Nucleus accumbens (tissue), 56 donors: ENCODE measurements around the gene SH2D3A.
A peak's percentile ranks its signal among the peaks of the same experiment; 100 is the strongest.
"Not testable (repeated sequence)": the region's sequence is repeated elsewhere in the genome, so short reads cannot be mapped to it uniquely, and the experiment has no call there.

Experiments
- DNase-seq, 56 donors: peaks; one replicate each; lab custom pipeline; 2025; lab: John Stamatoyannopoulos, UW

Gene SH2D3A

GRCh38 chr19:6767357-6768235 is at the start of gene SH2D3A:
Gene SH2D3A, minus strand, starts transcription at chr19:6767435. Its CDS starts 3,687 bp downstream, at chr19:6763748.
- DNase-seq, result peak in 5 of 56 donors; percentile 12 to 24 (median 19)

DNA sequence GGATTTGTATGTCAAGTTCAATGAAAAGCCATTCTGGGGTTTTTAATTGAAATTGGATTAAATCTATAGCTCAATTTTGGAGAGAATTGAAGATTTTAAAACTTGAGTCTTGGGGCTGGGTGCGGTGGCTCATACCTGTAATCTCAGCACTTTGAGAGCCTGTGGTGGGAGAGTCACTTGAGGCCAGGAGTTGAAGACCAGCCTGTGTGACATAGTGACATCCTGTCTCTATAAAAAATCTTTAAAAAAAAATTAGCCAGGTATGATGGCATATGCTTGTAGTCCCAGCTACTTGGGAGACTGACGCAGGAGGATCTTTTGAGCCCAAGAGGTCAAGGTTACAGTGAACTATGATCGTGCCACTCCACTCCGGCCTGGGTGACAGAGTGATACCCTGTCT is 46.4 kb upstream of the SH2D3A start:
- no peak for DNase-seq

DNA sequence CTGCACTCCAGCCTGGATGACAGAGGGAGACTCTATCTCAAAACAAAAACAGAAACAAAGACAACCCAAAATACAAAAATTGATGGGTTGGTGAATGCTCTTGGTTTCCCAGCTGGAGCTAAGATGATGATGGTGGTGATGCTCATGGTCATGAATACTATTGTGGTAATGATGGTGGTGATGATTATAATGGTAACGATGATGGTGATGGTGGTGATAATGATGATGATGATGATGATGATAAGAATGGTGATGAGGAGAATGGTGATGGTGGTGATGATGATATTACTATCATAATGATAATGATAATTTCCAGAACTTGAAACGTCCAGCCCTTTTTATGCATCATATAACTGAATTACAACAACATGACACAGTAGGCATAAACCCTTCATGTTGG is 45.4 kb upstream of the SH2D3A start:
- no peak for DNase-seq

DNA sequence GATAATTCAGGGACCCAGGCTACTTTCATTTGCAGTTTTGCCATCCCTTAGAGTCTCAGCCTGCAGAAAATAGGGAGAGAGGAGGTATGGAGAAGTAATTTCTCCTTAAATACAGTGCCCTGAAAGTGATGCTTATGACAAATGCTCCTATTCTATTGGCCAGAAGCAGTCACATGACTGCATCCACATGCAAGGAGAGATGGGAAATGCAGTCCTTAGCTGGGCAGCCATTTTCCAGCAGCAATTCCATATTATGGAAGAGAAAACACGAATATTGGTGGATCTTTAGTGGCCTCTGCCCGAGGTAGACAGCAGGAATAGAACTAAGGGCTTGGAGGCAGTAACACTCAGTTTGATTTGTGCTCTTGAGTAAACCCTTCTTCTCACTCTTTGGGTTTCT is 44.7 kb upstream of the SH2D3A start:
- DNase-seq, result peak in 9 of 56 donors; percentile 1 to 30 (median 9)

- DNase-seq, result no peak
Observed at GRCh38 chr19:6811378-6811777, 44.1 kb upstream of the SH2D3A start.

GRCh38 chr19:6809262-6809661 is 42.0 kb upstream of the SH2D3A start:
- no peak for DNase-seq

GRCh38 chr19:6808494-6808893 is 41.3 kb upstream of the SH2D3A start:
- no peak for DNase-seq

DNA sequence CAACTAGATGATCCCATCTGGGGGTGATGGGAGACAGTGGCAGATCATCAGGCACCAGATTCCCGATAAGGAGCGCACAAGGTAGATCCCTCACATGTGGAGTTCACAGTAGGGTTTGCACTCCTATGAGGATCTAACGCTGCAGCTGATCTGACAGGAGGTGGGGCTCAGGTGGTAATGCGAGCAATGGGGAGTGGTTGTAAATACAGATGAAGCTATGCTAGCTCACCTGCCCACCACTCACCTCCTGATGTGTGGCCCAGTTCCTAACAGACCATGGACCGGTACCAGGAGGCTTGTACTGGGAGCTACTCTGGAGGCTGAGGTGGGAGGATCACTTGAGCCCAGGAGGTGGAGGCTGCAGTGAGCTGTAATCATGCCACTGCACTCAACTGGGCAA is 40.1 kb upstream of the SH2D3A start:
- no peak for DNase-seq

DNA sequence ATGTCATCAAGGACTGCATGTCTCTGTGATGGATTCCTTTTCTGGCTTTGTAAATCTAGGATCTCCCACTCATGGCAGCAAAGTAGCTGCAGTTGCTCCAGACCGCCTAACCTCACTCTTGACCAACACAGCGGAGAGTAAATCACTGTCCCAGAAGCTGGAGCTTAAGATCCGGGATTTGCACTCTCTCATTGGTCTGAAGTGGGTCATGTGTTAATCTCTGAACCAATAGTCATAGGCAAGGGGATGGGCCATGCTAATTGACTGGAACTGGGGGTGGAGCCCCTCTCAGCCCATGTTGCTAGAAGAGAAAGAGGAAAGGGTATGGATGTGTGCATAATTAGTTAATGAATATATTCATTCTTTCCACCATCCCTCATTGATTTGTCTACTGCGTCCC is 39.3 kb upstream of the SH2D3A start:
- DNase-seq, result no peak

DNA sequence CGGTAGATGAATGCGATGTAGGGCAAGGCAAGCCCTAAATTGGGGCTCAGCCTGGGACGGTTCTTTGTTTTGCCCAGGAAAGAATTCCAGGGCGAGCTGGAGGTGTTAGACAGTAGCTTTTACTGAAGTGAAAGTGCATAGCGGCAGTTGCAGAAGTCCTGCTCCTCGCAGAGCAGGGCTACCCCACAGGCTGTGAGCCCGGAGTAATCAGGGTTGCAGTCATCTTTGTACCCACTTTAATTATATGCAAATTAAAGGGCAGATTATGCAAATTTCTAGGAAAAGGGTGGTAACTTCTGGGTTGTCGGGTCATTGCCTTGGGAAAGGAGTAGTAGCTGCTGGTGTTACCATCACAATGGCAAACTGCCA is 35.8 kb upstream of the SH2D3A start:
- no peak for DNase-seq

GRCh38 chr19:6802336-6803035 is 35.3 kb upstream of the SH2D3A start:
- DNase-seq, result peak in 19 of 56 donors; percentile 0 to 33 (median 7)

GRCh38 chr19:6801485-6802086 is 34.4 kb upstream of the SH2D3A start:
- peak in 31 of 56 donors; percentile 1 to 48 (median 10) for DNase-seq

GRCh38 chr19:6800991-6801484 is 33.8 kb upstream of the SH2D3A start:
- no peak for DNase-seq

GRCh38 chr19:6800160-6800790 is 33.0 kb upstream of the SH2D3A start:
- DNase-seq, result not testable (repeated sequence)

DNA sequence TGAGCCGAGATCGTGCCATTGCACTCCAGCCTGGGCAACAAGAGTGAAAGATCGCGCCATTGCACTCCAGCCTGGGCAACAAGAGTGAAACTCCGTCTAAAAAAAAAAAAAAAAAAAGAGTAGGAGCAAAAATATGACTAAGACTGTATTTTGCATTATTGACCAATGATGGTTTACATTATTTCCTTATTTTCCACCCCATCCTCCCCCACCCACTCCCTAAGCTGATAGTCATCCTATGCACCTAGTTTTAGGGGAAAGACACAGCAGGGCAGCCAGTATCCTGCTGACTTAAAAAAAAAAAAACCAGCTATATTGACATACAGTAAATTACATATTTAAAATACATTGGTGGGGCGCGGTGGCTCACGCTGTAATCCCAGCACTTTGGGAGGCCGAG is 30.4 kb upstream of the SH2D3A start:
- no peak for DNase-seq

- no peak for DNase-seq
Observed at GRCh38 chr19:6796278-6796677, 29.0 kb upstream of the SH2D3A start.

GRCh38 chr19:6794686-6795431 is 27.6 kb upstream of the SH2D3A start:
- no peak for DNase-seq

DNA sequence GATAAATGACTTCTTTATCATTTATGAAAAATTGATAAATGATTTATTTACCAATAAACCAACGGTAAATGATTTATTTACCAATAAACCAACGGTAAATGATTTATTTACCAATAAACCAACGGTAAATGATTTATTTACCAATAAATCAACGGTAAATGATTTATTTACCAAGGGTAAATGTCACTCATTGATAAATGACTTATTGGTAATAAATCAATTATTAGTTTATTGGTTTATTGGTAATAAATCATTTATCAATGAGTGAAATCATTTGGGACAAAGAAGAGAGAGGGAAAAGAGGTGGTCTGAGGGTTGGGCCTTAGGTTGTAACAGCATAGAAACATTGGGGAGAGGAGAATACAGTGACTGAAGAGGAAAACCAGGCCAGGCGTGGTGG is 26.7 kb upstream of the SH2D3A start:
- DNase-seq, result no peak

- DNase-seq, result no peak
Observed at GRCh38 chr19:6793411-6793810, 26.2 kb upstream of the SH2D3A start.

DNA sequence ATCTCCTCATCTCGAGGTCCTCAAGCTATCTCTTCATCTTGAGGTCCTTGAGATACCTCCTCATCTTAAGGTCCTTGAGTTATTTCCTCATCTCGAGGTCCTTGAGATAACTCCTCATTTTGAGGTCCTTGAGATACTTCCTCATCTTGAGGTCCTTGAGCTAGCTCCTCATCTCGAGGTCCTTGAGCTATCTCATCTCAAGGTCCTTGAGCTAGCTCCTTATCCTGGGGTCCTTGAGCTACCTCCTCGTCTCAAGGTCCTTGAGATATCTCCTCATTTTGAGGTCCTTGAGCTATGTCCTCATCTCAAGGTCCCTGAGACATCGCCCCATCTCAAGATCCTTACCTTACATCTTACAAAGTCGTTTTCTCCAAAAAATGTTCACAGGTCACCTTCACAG is 24.0 kb upstream of the SH2D3A start:
- DNase-seq, result no peak
